HG02610 (cell line): Measurements from ENCODE around the gene EHF.

Source experiments
- ATAC-seq: cut with Tn5 transposase; IDR thresholded peaks from one replicate; pipeline ENCODE4 v1.9.1; 2021; ENCODE audit warnings: mild to moderate bottlenecking, moderate library complexity; ENCODE audit not compliant: unreplicated experiment

Gene EHF

DNA sequence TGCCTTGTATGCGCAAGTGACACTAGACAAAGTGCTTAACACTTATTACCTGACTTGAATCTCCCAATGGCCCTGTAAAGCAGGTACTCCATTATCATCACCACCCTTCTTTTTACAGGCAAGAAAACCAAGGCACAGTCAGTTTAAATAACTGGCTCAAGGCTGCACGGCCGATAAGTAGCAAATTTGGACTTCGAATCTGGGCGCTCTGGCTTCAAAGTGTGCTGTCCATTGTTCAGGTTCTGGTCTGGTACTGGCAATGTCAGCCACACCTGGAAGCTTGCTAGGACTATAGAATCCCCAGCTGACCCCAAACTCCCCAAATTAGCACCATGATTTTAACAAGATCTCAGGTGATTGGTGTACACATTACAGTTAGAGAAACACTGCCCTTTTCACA, 19.3 kb upstream of the EHF start:
- ATAC-seq, result no peak

DNA sequence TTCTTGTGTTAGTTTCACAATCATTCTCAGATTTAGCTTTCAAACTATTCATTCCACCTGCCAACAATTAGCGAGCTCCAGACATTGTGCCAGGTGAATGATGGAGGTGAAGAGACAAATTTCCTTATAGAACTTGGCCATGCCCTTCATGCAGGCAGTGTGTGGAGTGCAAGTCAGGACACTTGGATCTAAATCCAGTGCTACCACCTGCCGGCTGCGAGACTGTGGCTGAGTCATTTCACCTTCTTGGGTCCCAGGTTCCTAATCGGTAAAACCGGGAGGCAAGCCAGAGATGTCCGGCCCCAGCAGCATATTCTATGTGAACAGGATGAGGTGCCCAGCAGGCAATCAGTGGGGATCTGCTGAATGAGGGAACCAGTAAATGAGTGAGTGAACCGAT, 18.6 kb upstream of the EHF start:
- ATAC-seq, result no peak

DNA sequence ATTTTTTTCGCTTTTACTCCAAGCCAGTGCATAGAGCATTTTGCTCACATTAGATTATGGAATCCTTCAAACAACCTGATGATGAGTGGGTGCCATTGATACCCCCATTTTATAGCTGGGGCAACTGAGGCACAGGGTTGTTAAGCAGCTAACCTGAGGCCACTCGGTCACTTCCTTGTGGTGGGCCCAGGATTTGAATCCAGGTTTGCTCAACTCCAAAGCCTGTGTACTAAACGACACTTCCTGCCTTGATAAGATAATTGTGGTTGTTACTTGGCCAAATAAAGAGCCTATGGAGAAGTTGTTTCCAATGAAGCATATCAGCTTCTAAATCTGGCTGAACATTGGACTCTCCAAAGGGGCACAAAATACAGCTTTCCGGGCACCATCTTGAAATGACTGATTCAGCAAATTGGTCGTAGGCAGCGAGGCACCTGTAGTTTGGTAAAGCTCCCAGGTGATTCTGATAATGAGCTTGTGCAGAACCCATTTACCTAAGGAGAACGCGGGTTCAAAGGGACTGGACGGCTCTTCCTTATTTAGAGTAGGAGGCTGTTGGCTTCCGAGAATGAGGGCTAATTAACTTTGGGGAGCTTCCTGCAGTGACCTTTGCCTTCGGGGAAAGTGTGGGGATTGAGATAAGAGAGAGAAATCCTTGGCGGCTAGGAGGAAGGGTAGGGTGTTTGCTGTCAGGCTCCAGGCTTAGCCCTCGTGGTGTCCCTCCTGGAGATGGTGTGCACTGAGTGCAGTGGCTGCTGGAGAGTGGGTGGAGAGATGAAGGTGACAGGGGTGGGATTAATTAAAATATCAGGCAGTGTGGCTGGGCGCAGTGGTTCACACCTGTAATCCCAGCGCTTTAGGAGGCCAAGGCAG, 17.5 kb upstream of the EHF start:
- ATAC-seq, result no peak

DNA sequence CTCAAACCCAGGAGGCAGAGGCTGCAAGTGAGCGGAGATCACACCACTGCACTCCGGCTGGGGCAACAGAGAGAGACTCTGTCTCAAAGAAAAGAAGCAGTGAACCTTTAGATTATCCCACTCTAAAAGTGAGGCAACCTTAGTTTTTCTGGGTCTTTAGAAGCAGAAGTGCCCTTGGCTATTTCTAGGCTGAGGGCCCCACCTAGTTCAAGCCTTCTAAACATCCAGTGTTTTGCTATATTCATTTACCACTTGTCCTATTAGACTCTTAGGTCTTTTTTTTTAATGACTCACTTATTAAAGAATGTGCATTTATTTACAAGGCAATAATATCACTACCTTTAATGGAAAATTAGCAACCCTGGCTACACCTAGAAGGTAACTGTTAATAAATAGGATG, 16.7 kb upstream of the EHF start:
- no peak for ATAC-seq

DNA sequence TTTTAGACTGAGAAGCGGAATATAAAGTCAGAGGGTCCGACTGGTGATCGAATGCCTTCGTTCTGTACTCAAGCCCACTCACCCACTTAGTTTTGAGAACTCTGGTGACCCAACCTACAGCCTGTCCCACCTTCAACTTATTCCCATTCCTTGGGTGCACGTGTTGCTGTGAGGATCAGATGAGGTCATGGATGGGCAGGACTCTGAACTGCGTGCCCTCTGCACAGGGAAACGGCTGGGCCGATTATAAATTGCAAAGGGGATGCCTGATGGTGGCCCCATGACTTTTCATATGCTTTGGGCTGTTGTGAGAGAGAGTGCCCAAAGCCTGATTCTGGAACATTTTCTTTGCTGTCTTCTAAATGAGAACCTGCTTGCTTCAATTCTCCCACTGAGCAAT, 16.0 kb upstream of the EHF start:
- no peak for ATAC-seq

DNA sequence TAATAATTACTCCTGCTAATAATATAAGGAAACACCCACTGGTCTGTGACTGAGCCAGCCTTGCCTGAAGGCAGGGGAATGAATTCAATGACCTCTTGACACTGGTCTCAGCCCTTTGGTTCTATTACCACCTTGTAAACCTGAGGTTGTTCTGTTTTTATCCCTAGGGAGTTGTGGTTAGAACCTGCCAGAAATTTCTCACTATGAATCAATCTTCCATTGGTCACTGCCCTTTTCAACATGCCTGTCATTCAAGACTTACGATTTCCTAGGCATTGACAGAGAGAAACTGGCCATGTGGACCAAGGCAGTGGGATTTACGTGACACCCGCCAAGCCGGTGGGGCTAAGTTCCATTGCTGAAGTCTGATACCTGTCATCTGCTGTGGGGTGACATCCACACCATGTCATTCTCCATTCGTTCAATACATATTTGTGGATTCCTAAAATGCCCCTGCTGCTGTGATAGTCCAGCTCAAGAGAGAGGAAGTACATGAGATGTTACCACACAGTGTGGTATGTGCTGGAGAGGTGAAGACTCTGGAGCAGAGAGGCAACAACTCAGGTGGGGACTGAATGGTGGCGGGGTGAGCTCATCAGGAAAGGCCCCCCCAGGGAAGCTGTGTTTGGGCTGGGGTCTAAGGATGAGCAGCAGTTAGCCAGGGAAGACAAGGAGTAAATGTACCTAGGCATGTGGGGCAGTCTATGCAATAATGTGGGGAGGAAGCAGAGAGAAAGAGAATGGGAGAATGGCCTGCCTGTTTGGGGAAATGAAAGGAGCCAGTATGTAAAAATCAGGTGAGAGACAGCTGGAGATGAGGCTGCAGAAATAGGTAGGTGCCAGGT, 15.2 kb upstream of the EHF start:
- no peak for ATAC-seq

DNA sequence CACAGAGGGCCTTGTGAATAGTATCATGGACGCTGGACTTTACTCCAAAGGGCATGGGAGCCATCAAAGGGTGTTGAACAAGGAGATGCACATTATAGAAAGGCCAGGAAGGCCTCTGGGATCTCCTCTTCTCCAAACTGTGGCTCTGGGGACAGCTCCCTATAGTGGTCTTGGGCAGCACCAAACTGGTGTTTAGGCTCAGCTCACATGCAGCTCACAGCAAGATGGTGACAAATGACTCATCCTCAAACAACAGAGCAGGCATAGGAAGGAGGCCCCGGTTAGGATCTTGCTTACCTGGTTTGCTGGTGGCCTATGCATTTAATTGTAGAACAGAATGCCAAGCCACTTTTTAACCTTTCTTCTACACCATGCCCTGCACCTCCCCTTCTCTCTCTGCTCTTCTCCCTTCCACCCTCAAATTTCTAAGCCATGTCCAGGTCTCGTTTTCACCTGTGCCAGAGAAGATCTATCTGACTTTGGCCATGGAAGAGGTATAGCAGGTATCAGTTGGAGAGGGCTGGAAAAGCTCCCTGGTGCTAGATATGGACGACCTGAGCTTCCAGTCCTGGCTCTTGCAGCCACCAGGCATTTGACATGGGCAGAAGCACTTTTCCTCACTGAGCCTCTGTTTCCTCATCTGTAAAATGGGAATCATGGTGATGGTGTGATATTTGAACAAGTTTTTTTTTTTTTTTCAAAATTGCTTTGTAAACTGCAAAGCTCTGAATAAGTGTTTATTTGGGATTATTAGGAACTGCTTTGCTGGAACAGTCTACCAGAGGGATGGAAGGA, 14.4 kb upstream of the EHF start:
- no peak for ATAC-seq

DNA sequence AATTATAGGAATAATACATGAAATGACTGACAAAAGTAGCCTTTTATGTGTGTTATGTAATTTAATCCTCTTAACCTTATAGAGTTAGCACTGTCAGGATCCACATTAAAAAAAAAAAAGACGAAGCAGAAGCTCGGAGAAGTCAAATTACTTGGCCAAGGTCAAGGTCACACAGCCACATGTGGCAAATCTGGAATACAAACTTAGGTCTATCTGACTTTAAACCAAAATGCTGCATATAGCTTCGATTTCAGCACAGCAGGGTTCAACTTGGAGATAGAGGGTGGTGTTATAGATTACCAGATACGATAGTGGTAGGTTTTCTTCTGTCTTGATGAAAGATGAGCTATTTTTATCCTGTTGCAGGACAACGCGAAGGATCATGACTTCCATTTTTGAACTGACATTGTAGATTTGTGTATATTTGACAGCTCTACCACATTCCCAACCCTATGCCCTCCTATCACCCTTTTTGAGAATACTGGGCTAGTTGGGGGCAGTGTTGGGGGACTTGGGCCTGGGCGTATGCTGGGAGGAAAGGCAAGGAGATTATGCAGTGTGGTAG, 11.6 kb upstream of the EHF start:
- ATAC-seq, result no peak

DNA sequence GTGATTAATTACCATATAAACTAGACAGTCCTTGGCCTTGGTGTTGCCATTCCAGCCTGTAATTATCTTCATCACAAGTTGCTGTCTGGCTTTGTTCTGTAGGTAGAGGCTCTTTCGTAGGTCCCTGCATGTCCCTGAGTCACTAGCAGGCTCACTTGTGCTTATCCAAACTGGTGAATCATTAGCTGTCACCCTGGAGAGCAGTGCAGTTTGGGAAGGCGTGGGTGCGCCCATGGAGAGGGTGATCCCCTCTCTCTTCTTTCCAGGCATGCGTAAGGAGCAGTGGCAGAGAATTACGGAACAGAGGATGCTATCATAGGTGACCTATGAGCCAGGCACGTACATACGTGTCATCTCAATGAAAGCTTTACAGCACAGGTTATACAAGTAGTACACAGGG, 11.0 kb upstream of the EHF start:
- ATAC-seq, result no peak

DNA sequence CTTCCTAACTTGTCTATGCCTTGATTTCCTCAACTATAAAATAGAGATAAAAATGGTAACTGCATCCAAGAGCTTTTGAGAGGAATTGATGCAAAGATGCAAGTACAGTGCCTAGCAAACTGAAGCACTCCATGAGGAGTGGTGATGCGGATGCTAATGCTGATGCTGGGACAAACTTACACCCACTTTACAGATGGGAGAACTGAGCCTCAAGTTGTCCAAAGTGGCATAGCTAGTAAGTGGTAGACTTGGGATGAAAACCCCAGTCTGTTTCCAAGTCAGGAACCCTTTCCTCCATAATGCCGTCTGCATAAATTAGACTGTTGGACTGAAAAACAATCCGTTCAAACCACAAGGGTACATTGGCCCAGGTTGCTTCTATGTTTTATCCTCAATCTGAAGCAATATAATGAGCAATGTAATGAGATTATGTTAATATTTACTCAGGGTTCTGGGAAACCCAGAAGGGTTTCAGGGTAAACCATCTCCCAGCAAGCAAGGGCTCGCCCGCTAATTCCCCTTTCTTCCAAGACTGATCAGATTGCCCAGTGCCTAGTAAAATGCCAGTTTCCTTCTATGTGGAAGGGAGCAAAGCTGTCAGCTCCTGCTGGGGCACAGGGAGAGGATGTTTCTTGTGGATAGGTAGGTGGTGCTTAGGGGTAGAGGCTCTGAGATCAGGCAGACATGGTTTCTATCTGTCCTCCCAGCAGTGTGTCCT, 10.4 kb upstream of the EHF start:
- ATAC-seq, result no peak

DNA sequence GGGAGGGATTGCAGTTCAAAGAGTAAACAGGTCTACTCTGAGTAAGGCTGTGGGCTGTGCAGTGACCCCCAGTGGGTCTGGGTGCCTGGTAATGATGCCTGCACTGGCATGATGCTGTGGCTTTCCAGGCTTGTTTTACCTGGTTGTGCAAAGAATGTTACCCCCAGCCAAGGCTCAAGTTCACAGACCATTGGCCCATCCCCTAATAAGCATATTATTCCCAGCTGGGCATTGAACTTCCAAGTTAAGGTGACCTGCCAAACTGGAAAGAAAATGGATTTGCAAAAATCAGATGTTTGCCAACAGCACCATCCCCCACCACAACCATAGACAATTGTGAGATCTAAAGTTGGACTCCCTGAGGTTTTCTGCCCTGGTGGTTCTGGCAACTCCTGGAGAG, 7.9 kb upstream of the EHF start:
- peak; percentile 8 for ATAC-seq

DNA sequence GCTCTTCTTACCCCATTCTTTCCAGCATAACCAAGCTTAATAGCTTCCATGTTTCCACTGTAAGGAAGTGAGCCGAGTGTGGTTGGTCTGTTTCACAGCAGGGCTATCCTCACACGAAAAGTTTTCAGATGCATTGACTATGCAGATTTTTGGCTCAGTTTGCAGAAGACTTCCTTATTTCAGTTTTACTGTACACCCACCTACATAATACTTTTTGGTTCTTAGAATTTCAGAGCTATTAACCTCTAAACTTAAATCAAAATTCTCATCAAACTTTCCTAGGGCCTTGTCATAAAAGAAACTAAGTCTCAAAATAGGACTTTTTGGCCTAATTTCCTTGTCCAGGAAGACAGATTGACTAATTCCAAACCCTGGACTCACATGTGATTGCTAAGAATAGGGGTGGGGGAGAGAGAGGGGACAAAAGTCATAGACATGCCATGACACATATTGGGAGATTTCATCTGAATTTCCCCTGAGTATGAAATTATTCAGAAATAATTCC, 7.3 kb upstream of the EHF start:
- peak; percentile 86 for ATAC-seq

DNA sequence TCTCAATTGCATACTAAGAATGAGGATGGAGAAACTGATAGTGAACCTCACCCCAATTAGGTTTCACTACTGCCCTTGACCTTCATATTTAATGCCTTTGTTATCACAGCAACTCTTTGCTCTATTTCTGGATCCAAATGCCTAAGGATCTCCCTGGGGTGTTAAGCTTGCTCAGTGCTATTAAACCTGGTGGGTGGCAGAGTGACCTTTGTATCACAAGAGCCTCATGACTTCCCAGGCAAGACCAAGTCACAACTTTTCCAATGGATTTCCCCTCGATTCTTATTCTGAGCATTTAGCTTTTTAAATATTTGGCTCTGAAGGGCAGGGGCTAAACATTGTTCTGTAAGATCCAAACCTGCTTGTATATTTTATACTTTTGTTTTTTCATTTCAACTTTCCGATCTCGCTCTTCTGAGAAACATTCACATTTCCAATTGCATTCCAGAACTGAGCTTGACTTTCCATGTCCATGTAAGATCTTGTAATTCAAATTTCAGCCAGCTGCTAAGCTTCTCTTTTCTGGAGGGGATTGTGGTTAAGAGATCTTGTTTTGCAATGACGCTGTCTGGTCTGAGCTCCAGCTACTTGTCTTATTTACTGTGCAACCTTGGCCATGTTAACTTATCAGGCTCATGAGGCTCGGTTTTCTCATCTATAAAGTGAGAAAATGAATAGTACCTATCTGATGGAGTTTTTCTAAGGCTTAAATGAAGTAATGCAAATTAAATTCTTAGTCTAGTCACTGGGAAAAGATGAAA, 6.4 kb upstream of the EHF start:
- peak; percentile 61 for ATAC-seq

DNA sequence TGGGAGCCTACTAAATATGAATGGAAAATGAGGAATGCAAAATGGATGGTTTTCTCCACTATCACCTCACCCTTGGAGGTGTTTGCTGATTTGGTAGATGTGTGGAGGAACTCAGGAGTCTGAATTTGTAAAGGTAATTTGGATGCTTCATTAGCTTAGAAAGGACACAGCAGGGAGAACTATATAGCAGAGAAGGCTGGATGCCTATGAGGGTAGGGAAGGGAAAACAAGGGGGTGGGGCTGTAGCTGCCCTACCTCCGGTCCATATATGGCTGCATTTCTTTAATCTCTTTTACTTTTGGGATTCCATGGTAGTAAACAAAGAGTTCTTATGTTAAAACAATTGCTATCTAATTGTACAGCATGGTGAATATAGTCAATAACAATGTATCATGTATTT, 4.8 kb upstream of the EHF start:
- no peak for ATAC-seq

DNA sequence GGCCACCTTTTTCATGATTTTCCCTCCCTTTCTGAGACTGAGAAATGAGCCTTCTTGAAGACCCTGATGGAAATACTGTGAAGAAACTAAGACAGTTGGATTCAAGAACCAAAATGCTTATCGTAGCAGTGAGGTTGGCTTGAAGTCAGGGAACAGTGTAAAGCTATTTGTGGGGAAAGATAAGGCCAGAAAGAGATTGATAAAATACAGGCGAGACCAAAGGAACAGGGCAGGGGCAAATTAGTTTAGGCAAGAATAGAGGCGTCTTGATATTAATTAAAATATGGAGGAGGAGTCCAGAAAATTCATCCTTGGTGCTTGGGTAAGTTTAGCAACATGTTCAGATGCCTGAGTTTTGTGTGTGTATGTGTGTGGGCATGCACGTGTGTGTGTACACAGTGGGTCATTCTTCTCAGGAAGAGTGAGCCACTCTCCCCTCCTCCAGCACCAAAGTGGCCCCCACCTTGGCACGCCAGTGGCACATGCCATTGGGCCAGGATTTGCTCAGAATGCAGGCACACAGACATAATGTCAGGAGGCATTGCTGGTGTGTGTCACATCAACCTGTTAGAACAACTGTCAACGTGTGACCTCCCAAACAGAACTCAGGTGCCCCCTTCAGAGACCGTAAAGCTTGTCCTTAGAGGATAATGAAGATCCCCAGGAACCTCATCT, 3.9 kb upstream of the EHF start:
- ATAC-seq, result no peak

DNA sequence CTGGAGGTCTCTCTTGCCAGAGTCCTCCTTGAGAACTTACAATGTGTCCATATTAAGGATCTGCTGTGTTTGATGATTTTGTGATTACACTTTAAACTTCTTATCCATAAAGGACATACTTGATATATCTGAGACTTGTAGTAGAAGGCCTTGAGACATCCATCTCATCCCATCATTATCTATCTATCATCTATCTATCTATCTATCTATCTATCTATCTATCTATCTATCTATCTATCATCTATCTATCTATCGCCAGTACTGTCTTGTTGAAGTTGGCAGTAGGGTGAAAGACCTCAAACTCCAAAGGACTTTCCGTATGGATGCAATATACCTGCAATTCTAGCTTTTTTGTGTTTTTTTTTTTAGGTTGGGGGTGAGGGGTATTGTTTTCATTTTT, 2.5 kb upstream of the EHF start:
- no peak for ATAC-seq

DNA sequence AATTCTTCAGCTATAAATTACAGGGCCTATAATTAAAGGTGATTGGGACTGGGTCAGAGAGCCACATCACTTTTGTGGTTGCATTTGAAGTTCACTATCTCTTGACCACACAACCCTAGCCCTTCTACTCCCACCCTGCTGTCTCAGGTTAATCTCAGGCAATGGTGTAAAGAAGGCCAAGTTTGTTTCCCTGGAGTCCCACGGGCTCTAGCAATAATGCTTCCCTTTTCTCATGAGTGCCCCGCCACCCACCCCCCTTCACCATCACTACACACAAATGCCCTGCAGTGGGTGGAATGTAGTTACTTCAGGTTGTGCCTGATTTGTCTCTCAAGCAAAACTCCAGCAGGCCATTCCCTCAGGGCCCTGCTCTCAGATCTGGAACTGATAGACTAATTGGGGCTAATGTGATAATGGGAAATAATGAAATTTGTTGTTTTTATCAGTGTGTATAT, 1.8 kb upstream of the EHF start:
- ATAC-seq, result no peak

DNA sequence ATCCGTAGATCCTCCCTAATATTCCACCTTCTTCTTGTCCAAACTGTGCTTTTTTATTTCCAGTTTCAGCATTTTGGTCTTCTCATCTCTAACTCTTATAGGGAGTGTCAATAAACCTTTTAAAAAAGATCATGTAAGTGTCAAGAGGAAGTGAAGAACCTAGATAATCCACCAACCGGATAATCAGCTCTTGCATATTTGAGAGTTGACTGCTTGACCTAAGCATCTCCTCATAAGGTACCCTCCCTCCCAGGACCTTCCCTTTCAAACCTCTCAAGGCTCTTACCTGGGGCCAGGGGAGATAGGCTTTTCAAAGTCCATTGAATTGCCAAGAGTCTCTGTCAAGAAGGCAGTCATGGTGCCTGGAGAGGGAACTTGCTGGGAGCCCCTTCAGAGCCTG, 691 bp upstream of the EHF start:
- no peak for ATAC-seq

DNA sequence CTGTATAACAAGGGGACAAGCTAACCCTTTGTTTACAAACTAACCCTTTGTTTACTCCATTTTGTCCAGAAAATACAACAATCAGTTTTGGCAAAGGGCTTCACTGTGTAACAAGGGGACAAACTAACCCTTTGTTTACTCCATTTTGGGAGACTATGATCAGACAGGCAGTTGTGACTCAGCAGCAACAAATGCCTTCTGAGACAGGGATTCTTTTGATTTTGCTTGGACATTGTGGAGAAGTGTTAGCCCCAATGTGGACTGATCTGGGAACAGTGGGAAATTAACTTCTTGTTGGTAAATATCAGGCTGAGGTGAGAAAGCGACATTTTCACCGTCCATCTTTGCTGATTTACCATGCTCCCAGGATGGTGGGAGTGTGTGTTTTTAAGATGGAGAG, 983 bp downstream of the EHF start:
- ATAC-seq, result no peak
